ENCODE results near the gene FHIT.

- no peak for TF ChIP-seq GATA3 (IDR thresholded peaks at IDR 0.05; ENCODE audit: low read depth, low read length)
- no peak for TF ChIP-seq GATA2 (IDR thresholded peaks at IDR 0.05; ENCODE audit: low read depth, low read length)
Observed at GRCh38 chr3:59867185-59868002, 1383.9 kb downstream of the FHIT start.

All from SH-SY5Y (cell line).